Stimulated activated CD4-positive, alpha-beta T cell treated with anti-CD3 and anti-CD28 coated beads, Interleukin-15, amount 100 ng/mL, for 48 hours (primary cell): ENCODE data around the gene POTEB.
"Not testable (repeated sequence)": the region's sequence is repeated elsewhere in the genome, so short reads cannot be mapped to it uniquely, and the experiment has no call there.

Experiments used
- DNase-seq, 2 donors: peaks; one replicate each; pipeline ENCODE4 v3.0.0-alpha.2; 2020; ENCODE audit warnings: low read depth in 2 of 2

POTEB gene

DNA sequence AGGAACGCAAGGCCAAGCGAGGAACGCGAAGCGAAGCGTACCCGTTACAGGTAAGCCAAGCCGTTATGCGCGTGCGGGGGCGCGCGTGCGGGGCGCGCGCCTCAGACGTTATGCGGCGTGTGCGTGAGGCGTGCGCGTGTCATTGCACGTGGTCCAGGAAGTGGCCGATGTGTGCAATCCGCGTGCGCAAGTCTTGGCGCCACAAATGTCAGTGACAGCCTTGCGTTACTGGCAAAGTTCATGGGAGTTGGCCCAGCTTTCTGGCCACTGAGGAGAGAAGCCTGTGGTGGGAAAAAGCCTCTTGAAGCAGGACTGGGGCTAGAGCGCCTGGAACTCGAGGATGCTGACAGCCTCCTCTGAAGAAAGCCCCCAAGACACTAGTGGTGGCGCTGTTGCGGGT lies at the start of gene POTEB:
POTEB (minus strand) TSS at position 101 of the 400 bp plus-strand sequence. CDS start 489 bp downstream, outside the sequence.
- DNase-seq, result not testable (repeated sequence)

DNA sequence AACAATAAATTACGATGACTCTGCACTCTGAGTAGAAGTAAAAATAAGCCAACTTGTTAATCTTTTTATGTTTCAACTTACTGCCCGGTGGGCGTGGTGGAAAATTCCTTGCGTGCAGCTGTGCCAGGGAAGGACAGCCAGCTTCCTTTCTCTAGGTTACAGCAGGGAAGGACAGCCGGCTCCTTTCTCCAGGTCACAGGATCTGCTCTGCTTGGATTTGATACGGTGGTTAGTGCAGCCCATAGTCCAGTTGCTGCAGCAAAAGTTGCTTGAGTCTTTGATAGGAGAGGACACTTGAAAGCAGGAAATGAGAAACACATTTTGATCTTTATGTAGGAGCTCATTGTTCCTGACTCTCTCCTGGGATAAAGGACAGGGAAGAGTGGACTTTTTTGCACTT lies 13.4 kb upstream of the POTEB start:
- not testable (repeated sequence) for DNase-seq

DNA sequence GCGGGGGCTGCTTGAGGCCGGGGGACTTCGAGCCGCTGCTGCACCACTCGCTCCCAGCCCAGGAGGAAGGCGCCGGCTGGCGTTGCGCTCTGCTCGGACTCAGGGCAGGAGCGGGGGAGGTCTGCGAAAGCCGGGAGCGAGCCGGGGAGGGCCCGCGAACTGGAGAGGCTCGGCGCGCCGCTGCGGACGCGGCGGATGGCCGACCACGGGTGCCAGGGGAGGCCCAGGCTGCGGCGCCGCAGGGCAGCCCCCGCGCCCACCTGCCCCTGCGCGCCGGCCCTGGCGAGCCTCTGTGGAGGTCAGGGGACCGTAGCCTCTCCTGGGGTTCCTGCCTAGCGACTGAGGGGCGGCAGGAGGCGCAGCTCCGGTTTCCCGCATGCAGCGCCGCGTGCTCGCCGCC lies 12.0 kb upstream of the POTEB start:
- DNase-seq, result not testable (repeated sequence)

DNA sequence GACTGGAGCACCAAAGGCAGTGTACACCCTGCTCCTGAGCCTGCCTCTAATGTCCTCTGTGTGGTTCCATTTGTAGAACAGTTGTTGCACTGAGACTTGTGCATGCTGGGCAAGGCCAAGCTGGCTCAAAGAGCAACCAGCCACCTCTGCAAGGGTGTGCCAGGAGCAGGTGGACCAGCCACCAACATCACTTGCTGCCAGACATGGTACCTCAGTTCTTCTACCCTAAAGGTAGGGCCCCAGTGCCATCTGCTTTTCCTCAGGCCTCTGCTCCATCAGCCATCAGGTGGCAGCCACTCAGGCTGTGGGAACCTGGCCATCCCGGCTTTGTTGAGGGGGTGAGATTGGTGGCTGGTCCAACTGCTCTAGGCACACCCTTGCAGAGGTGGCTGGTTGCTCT lies 38.7 kb downstream of the POTEB start:
- DNase-seq, result not testable (repeated sequence)
